GM19351 (cell line): ENCODE measurements around the gene DNAI1.
A peak's percentile ranks its signal among the peaks of the same experiment; 100 is the strongest.
"Not testable (repeated sequence)": the region's sequence is repeated elsewhere in the genome, so short reads cannot be mapped to it uniquely, and the experiment has no call there.

Experiments used
- ATAC-seq: cut with Tn5 transposase; IDR thresholded peaks from one replicate; pipeline ENCODE4 v1.9.1; 2021; ENCODE audit warnings: mild to moderate bottlenecking, moderate library complexity; ENCODE audit not compliant: unreplicated experiment

The DNAI1 gene

GRCh38 chr9:34458013-34458958 lies at the start of gene DNAI1, which contains the start of gene FAM219A:
Gene DNAI1 (plus strand): TSS chr9:34458805. CDS start chr9:34459006, 201 bp downstream.
Gene FAM219A (minus strand): TSS chr9:34458570. CDS start chr9:34458263, 307 bp downstream.
- ATAC-seq = peak; percentile 96

GRCh38 chr9:34409154-34409553 lies 49.5 kb upstream of the DNAI1 start:
- no peak for ATAC-seq

- no peak for ATAC-seq
These were observed 46.3 kb upstream of the DNAI1 start for GRCh38 chr9:34412336-34412735.

- ATAC-seq = no peak
These were observed 45.3 kb upstream of the DNAI1 start for GRCh38 chr9:34413231-34413852.

GRCh38 chr9:34417734-34418133 lies 40.9 kb upstream of the DNAI1 start:
- ATAC-seq = no peak

GRCh38 chr9:34419716-34420504 lies 38.7 kb upstream of the DNAI1 start:
- ATAC-seq = no peak

- no peak for ATAC-seq
These were observed 32.1 kb upstream of the DNAI1 start for GRCh38 chr9:34426347-34427074.

GRCh38 chr9:34428325-34428958 lies 30.2 kb upstream of the DNAI1 start:
- ATAC-seq = no peak

GRCh38 chr9:34430843-34431437 lies 27.7 kb upstream of the DNAI1 start:
- ATAC-seq = no peak

GRCh38 chr9:34431667-34432066 lies 26.9 kb upstream of the DNAI1 start:
- ATAC-seq = no peak

GRCh38 chr9:34437006-34437925 lies 21.3 kb upstream of the DNAI1 start:
- ATAC-seq = peak; percentile 63

- ATAC-seq = not testable (repeated sequence)
These were observed 20.7 kb upstream of the DNAI1 start for GRCh38 chr9:34437926-34438307.

GRCh38 chr9:34438465-34438864 lies 20.1 kb upstream of the DNAI1 start:
- ATAC-seq = not testable (repeated sequence)

- ATAC-seq = no peak
These were observed 18.6 kb upstream of the DNAI1 start for GRCh38 chr9:34440017-34440416.

- no peak for ATAC-seq
These were observed 15.8 kb upstream of the DNAI1 start for GRCh38 chr9:34442770-34443169.

- ATAC-seq = no peak
These were observed 15.1 kb upstream of the DNAI1 start for GRCh38 chr9:34443533-34443932.

GRCh38 chr9:34443976-34444375 lies 14.6 kb upstream of the DNAI1 start:
- ATAC-seq = no peak

GRCh38 chr9:34446468-34446891 lies 12.1 kb upstream of the DNAI1 start:
- no peak for ATAC-seq

- ATAC-seq = no peak
These were observed 11.7 kb upstream of the DNAI1 start for GRCh38 chr9:34446951-34447350.
